GM12878 (cell line): ENCODE measurements around the gene NSG2.

Experiments used
- EZH2 ChIP-seq: IDR thresholded peaks from 2 replicates; pipeline ENCODE4 v1.6.1; 2012; ENCODE audit warnings: low read depth, mild to moderate bottlenecking, control low read depth, inconsistent platforms, low read length, borderline replicate concordance; ENCODE audit not compliant: control insufficient read depth
- RAD51 ChIP-seq: fragments of 450-650 bp; IDR thresholded peaks from 2 replicates; pipeline ENCODE4 v1.6.1; 2016; ENCODE audit warnings: moderate library complexity, mild to moderate bottlenecking, inconsistent platforms
- SIN3A ChIP-seq: IDR thresholded peaks from 2 replicates; pipeline ENCODE4 v1.6.1; 2012; ENCODE audit warnings: low read depth, low read length, improper control_type of control experiment
- SMAD5 ChIP-seq: IDR thresholded peaks from 2 replicates; pipeline ENCODE4 v1.6.1; 2016; ENCODE audit warnings: antibody characterized with exemption, low read depth
- TCF12 ChIP-seq: IDR thresholded peaks from 2 replicates; pipeline ENCODE4 v1.6.1; 2011; ENCODE audit warnings: low read depth, mild to moderate bottlenecking, low read length
- ZBED1 ChIP-seq: IDR thresholded peaks from 2 replicates; pipeline ENCODE4 v1.6.1; 2016; ENCODE audit warnings: borderline replicate concordance
- TF ChIP-seq, protein P1 (sequence below), 3 experiments: IDR thresholded peaks in 2 of 3; conservative IDR thresholded peaks in 1 of 3; 2 replicates each; pipeline ENCODE4 v1.5.1; 2011; ENCODE audit warnings: low read depth in 3 of 3, low read length in 3 of 3, mild to moderate bottlenecking in 3 of 3, control low read depth in 2 of 3, moderate library complexity in 2 of 3, inconsistent platforms in 1 of 3, mixed read lengths in 1 of 3; ENCODE audit not compliant: control insufficient read depth in 2 of 3, insufficient read depth in 1 of 3; ENCODE audit errors: extremely low read depth in 1 of 3
- TF ChIP-seq, protein P2 (sequence below): fragments of 450-650 bp; IDR thresholded peaks from 2 replicates; pipeline ENCODE4 v1.6.1; 2017; ENCODE audit warnings: mild to moderate bottlenecking, low read depth, inconsistent platforms; ENCODE audit not compliant: poor library complexity, severe bottlenecking

DNA sequence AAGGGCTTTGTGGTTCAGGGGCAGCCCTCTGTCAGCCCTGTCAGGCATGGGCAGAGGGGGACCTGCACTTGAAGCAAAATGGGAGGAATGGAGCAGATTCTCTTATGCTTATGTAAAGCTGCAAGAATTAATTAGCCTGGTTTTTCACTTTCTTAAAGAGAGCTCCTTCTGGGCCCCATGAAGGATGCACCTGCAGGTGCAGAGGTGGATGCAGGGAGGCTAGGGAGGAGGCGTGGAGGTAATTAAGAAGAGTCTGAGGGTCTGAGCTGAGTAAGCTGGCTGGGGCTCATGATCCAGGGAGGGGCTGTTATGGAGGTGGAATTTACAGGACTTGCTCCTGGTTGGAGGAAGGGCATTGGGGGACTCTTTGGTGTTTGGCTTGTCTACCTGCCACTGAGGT is 22.0 kb downstream of the NSG2 start:
- TF ChIP-seq, protein P1, sequence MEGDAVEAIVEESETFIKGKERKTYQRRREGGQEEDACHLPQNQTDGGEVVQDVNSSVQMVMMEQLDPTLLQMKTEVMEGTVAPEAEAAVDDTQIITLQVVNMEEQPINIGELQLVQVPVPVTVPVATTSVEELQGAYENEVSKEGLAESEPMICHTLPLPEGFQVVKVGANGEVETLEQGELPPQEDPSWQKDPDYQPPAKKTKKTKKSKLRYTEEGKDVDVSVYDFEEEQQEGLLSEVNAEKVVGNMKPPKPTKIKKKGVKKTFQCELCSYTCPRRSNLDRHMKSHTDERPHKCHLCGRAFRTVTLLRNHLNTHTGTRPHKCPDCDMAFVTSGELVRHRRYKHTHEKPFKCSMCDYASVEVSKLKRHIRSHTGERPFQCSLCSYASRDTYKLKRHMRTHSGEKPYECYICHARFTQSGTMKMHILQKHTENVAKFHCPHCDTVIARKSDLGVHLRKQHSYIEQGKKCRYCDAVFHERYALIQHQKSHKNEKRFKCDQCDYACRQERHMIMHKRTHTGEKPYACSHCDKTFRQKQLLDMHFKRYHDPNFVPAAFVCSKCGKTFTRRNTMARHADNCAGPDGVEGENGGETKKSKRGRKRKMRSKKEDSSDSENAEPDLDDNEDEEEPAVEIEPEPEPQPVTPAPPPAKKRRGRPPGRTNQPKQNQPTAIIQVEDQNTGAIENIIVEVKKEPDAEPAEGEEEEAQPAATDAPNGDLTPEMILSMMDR (IDR thresholded peaks at IDR 0.05 in 2 of 3, conservative IDR thresholded peaks at IDR 0.05 in 1 of 3; ENCODE audit: control insufficient read depth in 2 of 3, extremely low read depth in 1 of 3, insufficient read depth in 1 of 3, low read depth in 3 of 3, low read length in 3 of 3), result no peak
- TF ChIP-seq EZH2, result no peak
- no peak for TF ChIP-seq SIN3A
- TF ChIP-seq RAD51, result no peak
- TF ChIP-seq, protein P2, sequence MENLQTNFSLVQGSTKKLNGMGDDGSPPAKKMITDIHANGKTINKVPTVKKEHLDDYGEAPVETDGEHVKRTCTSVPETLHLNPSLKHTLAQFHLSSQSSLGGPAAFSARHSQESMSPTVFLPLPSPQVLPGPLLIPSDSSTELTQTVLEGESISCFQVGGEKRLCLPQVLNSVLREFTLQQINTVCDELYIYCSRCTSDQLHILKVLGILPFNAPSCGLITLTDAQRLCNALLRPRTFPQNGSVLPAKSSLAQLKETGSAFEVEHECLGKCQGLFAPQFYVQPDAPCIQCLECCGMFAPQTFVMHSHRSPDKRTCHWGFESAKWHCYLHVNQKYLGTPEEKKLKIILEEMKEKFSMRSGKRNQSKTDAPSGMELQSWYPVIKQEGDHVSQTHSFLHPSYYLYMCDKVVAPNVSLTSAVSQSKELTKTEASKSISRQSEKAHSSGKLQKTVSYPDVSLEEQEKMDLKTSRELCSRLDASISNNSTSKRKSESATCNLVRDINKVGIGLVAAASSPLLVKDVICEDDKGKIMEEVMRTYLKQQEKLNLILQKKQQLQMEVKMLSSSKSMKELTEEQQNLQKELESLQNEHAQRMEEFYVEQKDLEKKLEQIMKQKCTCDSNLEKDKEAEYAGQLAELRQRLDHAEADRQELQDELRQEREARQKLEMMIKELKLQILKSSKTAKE, result no peak
- no peak for TF ChIP-seq SMAD5
- TF ChIP-seq ZBED1, result no peak
- no peak for TF ChIP-seq TCF12
